SK-N-SH (cell line): ENCODE measurements around the gene TENT5A. TPM values are rescaled to one million over a fixed set of nuclear protein-coding genes. Genes with fewer than 3 reads are reported as not detected.
A peak's percentile ranks its signal among the peaks of the same experiment; 100 is the strongest.

Experiments
- CTCF ChIA-PET: fragments of 300-600, 350-600 bp; formaldehyde crosslinking; extraction: SDS; loops from one replicate; lab custom pipeline; 2021; lab: Yijun Ruan, JAX
- POLR2A ChIA-PET: fragments of 350-600 bp; sonication (Branson Sonifier 250); formaldehyde crosslinking; extraction: SDS; loops from one replicate; lab custom pipeline; 2020; ENCODE audit warnings: antibody characterized with exemption, inconsistent platforms; lab: Yijun Ruan, JAX
- DNase-seq: peaks from one replicate; pipeline ENCODE4 v3.0.0; 2012
- H2AFZ ChIP-seq: fragments of 200-600 bp; sonication (generic); 2 replicates; pipeline ENCODE4 v1.8.1; 2016; ENCODE audit warnings: antibody characterized with exemption, mild to moderate bottlenecking, low read depth
- H3F3A ChIP-seq: fragments of 200-600 bp; sonication (generic); replicated peaks from 2 replicates; pipeline ENCODE3; 2016; ENCODE audit warnings: antibody characterized with exemption, mild to moderate bottlenecking; ENCODE audit not compliant: insufficient read depth
- H3K27ac ChIP-seq, 2 experiments: fragments of 200-500 bp in 1 of 2; fragments of 200-600 bp in 1 of 2; sonication (Bioruptor generic) in 1 of 2; sonication (generic), shearing (Covaris generic) in 1 of 2; 2 replicates each; pipeline versions ENCODE4 v1.5.1 to v1.6.1; 2014 to 2016; ENCODE audit warnings: low read depth in 2 of 2, inconsistent platforms in 1 of 2, low read length in 1 of 2, mild to moderate bottlenecking in 1 of 2, mixed read lengths in 1 of 2
- H3K27me3 ChIP-seq: fragments of 200-600 bp; sonication (generic), shearing (Covaris generic); 2 replicates; pipeline ENCODE4 v1.6.1; 2016; ENCODE audit warnings: mixed run types; ENCODE audit not compliant: insufficient read depth
- H3K36me3 ChIP-seq, 2 experiments: fragments of 200-500 bp in 1 of 2; fragments of 200-600 bp in 1 of 2; sonication (Bioruptor generic) in 1 of 2; sonication (generic) in 1 of 2; replicated peaks in 1 of 2; 2 replicates each; pipeline versions ENCODE3 to v1.5.1; 2014 to 2016; ENCODE audit warnings: low read length in 1 of 2, mild to moderate bottlenecking in 1 of 2; ENCODE audit not compliant: insufficient read depth in 2 of 2, control insufficient read depth in 1 of 2
- H3K4me1 ChIP-seq, 2 experiments: fragments of 200-500 bp in 1 of 2; fragments of 200-600 bp in 1 of 2; sonication (Bioruptor generic) in 1 of 2; sonication (generic), shearing (Covaris generic) in 1 of 2; 2 replicates each; pipeline versions ENCODE4 v1.5.1 to v1.6.1; 2014 to 2016; ENCODE audit warnings: low read depth in 1 of 2, low read length in 1 of 2, mixed run types in 1 of 2; ENCODE audit not compliant: insufficient read depth in 2 of 2, control insufficient read depth in 1 of 2
- H3K4me2 ChIP-seq: fragments of 200-600 bp; sonication (generic), shearing (Covaris generic); 2 replicates; pipeline ENCODE4 v1.6.1; 2017; ENCODE audit warnings: mixed run types
- H3K4me3 ChIP-seq, 2 experiments: fragments of 200-500 bp in 1 of 2; fragments of 200-600 bp in 1 of 2; sonication (Bioruptor generic) in 1 of 2; sonication (generic), shearing (Covaris generic) in 1 of 2; 2 replicates each; pipeline versions ENCODE4 v1.5.1 to v1.8.1; 2014 to 2016; ENCODE audit warnings: low read depth in 2 of 2, inconsistent platforms in 1 of 2, low read length in 1 of 2, mild to moderate bottlenecking in 1 of 2, mixed read lengths in 1 of 2, moderate library complexity in 1 of 2
- H3K79me2 ChIP-seq: fragments of 200-600 bp; sonication (generic); 2 replicates; pipeline ENCODE4 v1.8.1; 2017; ENCODE audit warnings: mild to moderate bottlenecking; ENCODE audit not compliant: insufficient read depth
- H3K9ac ChIP-seq: fragments of 200-600 bp; sonication (generic); 2 replicates; pipeline ENCODE4 v1.6.1; 2017; ENCODE audit warnings: mixed run types
- H3K9me2 ChIP-seq: fragments of 200-600 bp; sonication (generic); 2 replicates; pipeline ENCODE4 v1.6.1; 2017; ENCODE audit warnings: mixed run types
- H3K9me3 ChIP-seq: fragments of 200-600 bp; sonication (generic); 2 replicates; pipeline ENCODE4 v1.6.1; 2017; ENCODE audit warnings: mixed run types, mild to moderate bottlenecking, moderate library complexity
- H4K20me1 ChIP-seq: fragments of 200-600 bp; sonication (generic); 2 replicates; pipeline ENCODE4 v1.6.1; 2017; ENCODE audit warnings: mild to moderate bottlenecking, mixed run types; ENCODE audit not compliant: insufficient read depth
- CHD2 ChIP-seq: fragments of 150-350 bp; IDR thresholded peaks from 2 replicates; pipeline ENCODE4 v1.6.1; 2018; ENCODE audit warnings: low read length; ENCODE audit not compliant: partially characterized antibody
- FOSL2 ChIP-seq: IDR thresholded peaks from 2 replicates; pipeline ENCODE4 v1.4.0; 2012; ENCODE audit warnings: low read depth, mild to moderate bottlenecking, moderate library complexity, borderline replicate concordance
- FOXJ3 ChIP-seq: sonication (generic); formaldehyde crosslinking; IDR thresholded peaks from 2 replicates; pipeline ENCODE4 v1.5.1; 2020; ENCODE audit warnings: mild to moderate bottlenecking, missing genetic modification reagents
- JUND ChIP-seq: IDR thresholded peaks from 2 replicates; pipeline ENCODE4 v1.4.0; 2012
- MXI1 ChIP-seq: IDR thresholded peaks from 2 replicates; pipeline ENCODE4 v1.6.1; 2012; ENCODE audit warnings: mild to moderate bottlenecking, low read depth, low read length, improper control_type of control experiment
- NFIC ChIP-seq: IDR thresholded peaks from 2 replicates; pipeline ENCODE4 v1.4.0; 2012; ENCODE audit warnings: borderline replicate concordance
- NRF1 ChIP-seq: IDR thresholded peaks from 2 replicates; pipeline ENCODE4 v1.6.1; 2012; ENCODE audit warnings: low read depth, mild to moderate bottlenecking, low read length
- RCOR1 ChIP-seq: fragments of 150-350 bp; IDR thresholded peaks from 2 replicates; pipeline ENCODE4 v1.6.1; 2017; ENCODE audit warnings: antibody characterized with exemption, low read length
- RFX5 ChIP-seq: IDR thresholded peaks from 2 replicates; pipeline ENCODE4 v1.6.1; 2012; ENCODE audit warnings: mild to moderate bottlenecking, improper control_type of control experiment, low read length
- TCF12 ChIP-seq: IDR thresholded peaks from 2 replicates; pipeline ENCODE4 v1.4.0; 2012
- TEAD4 ChIP-seq: IDR thresholded peaks from 2 replicates; pipeline ENCODE4 v1.4.0; 2012; ENCODE audit warnings: mild to moderate bottlenecking, borderline replicate concordance; ENCODE audit not compliant: insufficient read depth
- YY1 ChIP-seq: IDR thresholded peaks from 2 replicates; pipeline ENCODE4 v1.4.0; 2012; ENCODE audit warnings: low read depth, mild to moderate bottlenecking
- WGBS: methylation state at CpG from one replicate; pipeline ENCODE4 v1.1.6; 2017; ENCODE audit warnings: low lambda C conversion rate; 5-methylcytosine and 5-hydroxymethylcytosine counted together
- polyA plus RNA-seq, 3 experiments: library from polyadenylated mRNA; depleted of rRNA; stranded (reverse); fragments of >200 nt; gene quantifications; 2 replicates each; pipeline ENCODE4 v1.2.3, GENCODE V29; 2012
- TF ChIP-seq, protein P1 (sequence below): IDR thresholded peaks from 2 replicates; pipeline ENCODE4 v1.6.1; 2012; ENCODE audit warnings: mild to moderate bottlenecking, low read depth, low read length, moderate library complexity
- TF ChIP-seq, protein P2 (sequence below): IDR thresholded peaks from 2 replicates; pipeline ENCODE4 v1.4.0; 2012; ENCODE audit warnings: low read depth
- TF ChIP-seq, protein P3 (sequence below): fragments of 150-350 bp; IDR thresholded peaks from 2 replicates; pipeline ENCODE4 v1.6.1; 2017; ENCODE audit warnings: antibody characterized with exemption, low read length, low read depth, borderline replicate concordance
- TF ChIP-seq, protein P4 (sequence below): fragments of 150-350 bp; IDR thresholded peaks from 2 replicates; pipeline ENCODE4 v1.6.1; 2016; ENCODE audit warnings: mild to moderate bottlenecking, low read depth, low read length

Gene TENT5A
- polyA plus RNA-seq, 1 of the 3 experiments (the other 2 are of a cell fraction), result 4.9 TPM

DNA sequence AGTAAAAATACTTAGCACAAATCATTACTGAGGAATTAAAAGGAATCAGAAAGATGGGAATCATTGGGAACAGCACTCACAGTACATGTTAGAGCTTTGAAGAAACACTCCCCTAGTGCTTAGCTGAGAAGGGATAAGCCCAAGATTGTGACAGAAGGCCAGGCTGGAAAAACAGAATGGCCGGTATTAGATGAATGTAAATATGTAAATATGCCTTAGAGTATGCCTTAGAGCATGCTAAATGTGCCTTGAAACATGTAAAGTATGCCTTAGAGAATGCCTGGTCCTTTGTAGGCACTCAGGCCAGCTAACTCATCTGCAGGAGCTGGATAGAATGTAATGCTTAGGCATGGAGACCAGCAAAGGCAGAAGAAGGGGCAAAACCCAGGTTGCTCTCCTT is 10.6 kb upstream of the TENT5A start:
- Histone ChIP-seq H2AFZ (no peak overlapping the region), H3F3A (peaks cover 19% of the 10 kb centered on the region), H3K9me2 (no peaks in the 10 kb centered on the region), H3K4me2 (no peak overlapping the region), H3K36me3 (no peaks in the 10 kb centered on the region), H4K20me1 (no peaks in the 10 kb centered on the region), H3K9ac (no peak overlapping the region), H3K4me3 (no peak overlapping the region), H3K9me3 (no peaks in the 10 kb centered on the region), H3K79me2 (no peaks in the 10 kb centered on the region), H3K27ac (peak overlapping the region in 1 of 2 experiments; percentile 78; a peak in 1 of 4 replicates), H3K27me3 (no peaks in the 10 kb centered on the region), H3K4me1 (peaks cover 27 to 50% of the 10 kb centered on the region in 2 experiments)
- CTCF ChIA-PET, result interaction anchor here (1.3 to 3.1 kb wide), 2 partner anchors 9 to 256 kb away, joined by 3 to 13 read pairs; no protein-coding TSS in a partner anchor
- 100% methylated on average over 1 of the region's 1 CpG for WGBS
- TF ChIP-seq RCOR1, result no peak
- no peak for TF ChIP-seq CHD2
- TF ChIP-seq, protein P1, sequence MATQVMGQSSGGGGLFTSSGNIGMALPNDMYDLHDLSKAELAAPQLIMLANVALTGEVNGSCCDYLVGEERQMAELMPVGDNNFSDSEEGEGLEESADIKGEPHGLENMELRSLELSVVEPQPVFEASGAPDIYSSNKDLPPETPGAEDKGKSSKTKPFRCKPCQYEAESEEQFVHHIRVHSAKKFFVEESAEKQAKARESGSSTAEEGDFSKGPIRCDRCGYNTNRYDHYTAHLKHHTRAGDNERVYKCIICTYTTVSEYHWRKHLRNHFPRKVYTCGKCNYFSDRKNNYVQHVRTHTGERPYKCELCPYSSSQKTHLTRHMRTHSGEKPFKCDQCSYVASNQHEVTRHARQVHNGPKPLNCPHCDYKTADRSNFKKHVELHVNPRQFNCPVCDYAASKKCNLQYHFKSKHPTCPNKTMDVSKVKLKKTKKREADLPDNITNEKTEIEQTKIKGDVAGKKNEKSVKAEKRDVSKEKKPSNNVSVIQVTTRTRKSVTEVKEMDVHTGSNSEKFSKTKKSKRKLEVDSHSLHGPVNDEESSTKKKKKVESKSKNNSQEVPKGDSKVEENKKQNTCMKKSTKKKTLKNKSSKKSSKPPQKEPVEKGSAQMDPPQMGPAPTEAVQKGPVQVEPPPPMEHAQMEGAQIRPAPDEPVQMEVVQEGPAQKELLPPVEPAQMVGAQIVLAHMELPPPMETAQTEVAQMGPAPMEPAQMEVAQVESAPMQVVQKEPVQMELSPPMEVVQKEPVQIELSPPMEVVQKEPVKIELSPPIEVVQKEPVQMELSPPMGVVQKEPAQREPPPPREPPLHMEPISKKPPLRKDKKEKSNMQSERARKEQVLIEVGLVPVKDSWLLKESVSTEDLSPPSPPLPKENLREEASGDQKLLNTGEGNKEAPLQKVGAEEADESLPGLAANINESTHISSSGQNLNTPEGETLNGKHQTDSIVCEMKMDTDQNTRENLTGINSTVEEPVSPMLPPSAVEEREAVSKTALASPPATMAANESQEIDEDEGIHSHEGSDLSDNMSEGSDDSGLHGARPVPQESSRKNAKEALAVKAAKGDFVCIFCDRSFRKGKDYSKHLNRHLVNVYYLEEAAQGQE, result no peak
- TF ChIP-seq MXI1, result no peak
- no peak for TF ChIP-seq TCF12
- no peak for TF ChIP-seq RFX5
- no peak for TF ChIP-seq YY1
- TF ChIP-seq FOXJ3 (CRISPR knock-in tag), result no peak
- TF ChIP-seq JUND, result no peak
- POLR2A ChIA-PET, result interaction anchor here (1.0 kb wide), 1 partner anchor 10 kb away, joined by 3 read pairs; the partner anchor contains the start of gene TENT5A
- DNase-seq, result no peak

DNA sequence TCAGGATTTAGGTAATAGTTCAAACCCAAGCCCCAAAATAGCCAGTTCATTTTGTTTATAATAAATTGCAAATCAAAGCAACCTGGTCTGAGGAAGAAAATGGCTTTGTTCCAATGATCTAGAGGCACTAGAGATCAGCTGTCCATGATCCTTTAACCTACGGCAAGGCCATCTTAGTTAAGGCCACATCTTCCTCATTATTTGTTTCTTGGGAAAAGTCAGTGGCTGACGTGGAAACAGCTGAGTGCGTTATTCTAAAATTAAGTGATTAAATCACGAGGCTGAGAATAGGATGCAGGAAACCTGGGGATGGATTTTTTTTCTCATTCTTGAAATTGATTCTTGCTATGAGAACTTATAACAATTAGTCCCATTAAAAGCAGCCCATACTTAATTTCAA is 10.1 kb upstream of the TENT5A start:
- no peak overlapping the region for H3K4me3 ChIP-seq
- no peak for TF ChIP-seq RCOR1
- TF ChIP-seq FOSL2, result no peak
- TF ChIP-seq NRF1, result no peak
- TF ChIP-seq MXI1, result no peak
- TF ChIP-seq FOXJ3 (CRISPR knock-in tag), result no peak
- TF ChIP-seq NFIC, result no peak
- TF ChIP-seq, protein P2, sequence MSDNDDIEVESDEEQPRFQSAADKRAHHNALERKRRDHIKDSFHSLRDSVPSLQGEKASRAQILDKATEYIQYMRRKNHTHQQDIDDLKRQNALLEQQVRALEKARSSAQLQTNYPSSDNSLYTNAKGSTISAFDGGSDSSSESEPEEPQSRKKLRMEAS, result no peak
- no peak for TF ChIP-seq RFX5
- TF ChIP-seq TEAD4, result no peak
- TF ChIP-seq, protein P3, sequence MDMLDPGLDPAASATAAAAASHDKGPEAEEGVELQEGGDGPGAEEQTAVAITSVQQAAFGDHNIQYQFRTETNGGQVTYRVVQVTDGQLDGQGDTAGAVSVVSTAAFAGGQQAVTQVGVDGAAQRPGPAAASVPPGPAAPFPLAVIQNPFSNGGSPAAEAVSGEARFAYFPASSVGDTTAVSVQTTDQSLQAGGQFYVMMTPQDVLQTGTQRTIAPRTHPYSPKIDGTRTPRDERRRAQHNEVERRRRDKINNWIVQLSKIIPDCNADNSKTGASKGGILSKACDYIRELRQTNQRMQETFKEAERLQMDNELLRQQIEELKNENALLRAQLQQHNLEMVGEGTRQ, result no peak
- TF ChIP-seq TCF12, result no peak
- TF ChIP-seq, protein P1, result no peak
- TF ChIP-seq, protein P4, sequence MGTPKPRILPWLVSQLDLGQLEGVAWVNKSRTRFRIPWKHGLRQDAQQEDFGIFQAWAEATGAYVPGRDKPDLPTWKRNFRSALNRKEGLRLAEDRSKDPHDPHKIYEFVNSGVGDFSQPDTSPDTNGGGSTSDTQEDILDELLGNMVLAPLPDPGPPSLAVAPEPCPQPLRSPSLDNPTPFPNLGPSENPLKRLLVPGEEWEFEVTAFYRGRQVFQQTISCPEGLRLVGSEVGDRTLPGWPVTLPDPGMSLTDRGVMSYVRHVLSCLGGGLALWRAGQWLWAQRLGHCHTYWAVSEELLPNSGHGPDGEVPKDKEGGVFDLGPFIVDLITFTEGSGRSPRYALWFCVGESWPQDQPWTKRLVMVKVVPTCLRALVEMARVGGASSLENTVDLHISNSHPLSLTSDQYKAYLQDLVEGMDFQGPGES, result no peak
- DNase-seq, result no peak
- H3K4me1 ChIP-seq, result peaks cover 25 to 46% of the 10 kb centered on the region in 2 experiments
- no peaks in the 10 kb centered on the region for H3K9me2 ChIP-seq
- H3K27ac ChIP-seq, result peak overlapping the region; percentile 78 to 90; a peak in 2 of 4 replicates
- H3K4me2 ChIP-seq, result no peak overlapping the region
- CTCF ChIA-PET, result interaction anchor here (1.3 to 3.1 kb wide), 2 partner anchors 9 to 257 kb away, joined by 3 to 13 read pairs; no protein-coding TSS in a partner anchor
- H3K79me2 ChIP-seq, result no peaks in the 10 kb centered on the region
- no peak overlapping the region for H2AFZ ChIP-seq
- H3K36me3 ChIP-seq, result no peaks in the 10 kb centered on the region
- H3K27me3 ChIP-seq, result no peaks in the 10 kb centered on the region
- H3F3A ChIP-seq, result peaks cover 19% of the 10 kb centered on the region
- POLR2A ChIA-PET, result no interaction called here
- H3K9me3 ChIP-seq, result no peaks in the 10 kb centered on the region
- H3K9ac ChIP-seq, result no peak overlapping the region
- WGBS, result 74% methylated on average over 4 of the region's 4 CpGs
- no peaks in the 10 kb centered on the region for H4K20me1 ChIP-seq
